Right lobe of liver (tissue), 6 donors: ENCODE data around the gene CASP10. TPM values are rescaled to one million over a fixed set of nuclear protein-coding genes. Genes with fewer than 3 reads are reported as not detected.
"Not testable (repeated sequence)": the region's sequence is repeated elsewhere in the genome, so short reads cannot be mapped to it uniquely, and the experiment has no call there.

Source experiments
- ATAC-seq, 4 donors: fragments of 200-7000 bp; cut with Tn5 transposase; one replicate each; pipeline ENCODE4 v1.9.1; 2020; ENCODE audit warnings: mild to moderate bottlenecking in 4 of 4, moderate library complexity in 4 of 4
- DNase-seq, 3 donors: peaks; one replicate each; pipeline ENCODE4 v3.0.0-alpha.2; 2020
- H3K27ac ChIP-seq, 3 donors: fragments of 200-600 bp; one replicate each; pipeline ENCODE4 v1.8.0; 2022
- H3K27me3 ChIP-seq, 2 donors: fragments of 200-600 bp; one replicate each; pipeline ENCODE4 v1.8.0; 2022
- H3K36me3 ChIP-seq, 4 donors: fragments of 200-600 bp; sonication (generic) in 1 of 4; one replicate each; pipeline versions ENCODE4 v1.5.1 to v1.8.0; 2017 to 2022; ENCODE audit warnings: control low read depth in 1 of 4
- H3K4me1 ChIP-seq, 4 donors: fragments of 200-600 bp; sonication (generic) in 1 of 4; one replicate each; pipeline versions ENCODE4 v1.5.1 to v1.8.0; 2017 to 2022; ENCODE audit warnings: control low read depth in 1 of 4
- H3K4me3 ChIP-seq, 3 donors: fragments of 200-600 bp; one replicate each; pipeline ENCODE4 v1.8.0; 2022
- H3K9me3 ChIP-seq, 4 donors: fragments of 200-600 bp; sonication (generic) in 1 of 4; one replicate each; pipeline versions ENCODE4 v1.5.1 to v1.8.0; 2017 to 2022; ENCODE audit warnings: control low read depth in 1 of 4
- POLR2A ChIP-seq: fragments of 450-650 bp; IDR thresholded peaks from one replicate; pipeline ENCODE4 v1.6.1; 2017; ENCODE audit warnings: antibody characterized with exemption, mild to moderate bottlenecking
- WGBS: methylation state at CpG from one replicate; pipeline ENCODE4 v1.1.6; 2018; ENCODE audit warnings: low coverage, low lambda C conversion rate; ENCODE audit not compliant: insufficient coverage; ENCODE audit errors: missing lambda C conversion rate; 5-methylcytosine and 5-hydroxymethylcytosine counted together
- intact Hi-C, 2 donors: fragments of 100-400 bp; cut with DNase I; formaldehyde crosslinking; loops; one replicate each; pipeline versions ENCODE4 v1.11.2 to v1.14.1; 2022
- total RNA-seq, 6 experiments: library from RNA; depleted of rRNA in 2 of 6; stranded (reverse); fragments of >200 nt in 2 of 6; fragmentation: NEBNext Ultra II Directional in 3 of 6; extraction: Animal tissue kit (Norgen Biotek cat#: 25700) in 3 of 6; gene quantifications; one replicate each; pipeline versions ENCODE4 v1.1.0 to v1.2.4, GENCODE V29; 2016 to 2023
- TF ChIP-seq, protein P1 (sequence below), 4 donors: fragments of 200-600 bp in 3 of 4; fragments of 450-650 bp in 1 of 4; IDR thresholded peaks; one replicate each; pipeline versions ENCODE4 v1.5.1 to v1.8.0; 2016 to 2022; ENCODE audit warnings: antibody characterized with exemption in 4 of 4, mild to moderate bottlenecking in 2 of 4
- donor health status: DM: no; HTN: yes; CAD: no.
- donor health status: DM: no; HTN: no; CAD: no.
- donor health status: DM: no; HTN: no; CAD: no.
- donor health status: DM: no; HTN: yes; CAD: no.
- donor health status: DM: no; HTN: yes; CAD: no.

The CASP10 gene
- total RNA-seq, 6 experiments from 2014 or later = 4.2 to 9.4 (median 8.4) TPM

DNA sequence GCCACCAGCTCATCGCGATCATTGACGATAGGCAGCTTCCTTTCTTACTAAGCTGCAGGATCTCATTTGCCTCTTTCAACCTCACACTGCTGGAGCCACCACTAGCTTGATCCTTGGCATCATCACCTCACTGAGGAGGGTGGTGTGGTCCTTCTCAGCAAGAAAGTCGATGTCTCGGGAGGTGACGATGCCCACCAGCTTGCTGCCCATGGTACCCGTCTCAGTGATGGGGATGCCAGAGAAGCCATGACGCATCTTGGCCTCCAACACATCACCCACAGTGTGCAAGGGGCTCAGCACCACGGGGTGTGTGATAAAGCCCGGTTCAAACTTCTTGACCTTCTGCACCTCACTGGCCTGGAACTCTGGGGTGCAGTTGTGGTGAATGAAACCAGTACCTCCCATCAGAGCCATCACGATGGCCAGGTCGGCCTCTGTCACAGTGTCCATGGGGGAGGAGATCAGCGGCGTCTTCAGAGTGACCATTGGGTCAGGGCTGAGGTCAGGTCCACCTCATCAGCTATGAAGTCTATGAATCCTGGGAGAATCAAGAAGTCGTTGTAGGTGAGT, 44.5 kb upstream of the CASP10 start:
- ATAC-seq (no peak), DNase-seq (no peak)
- intact Hi-C loops = no loop called here
- Histone ChIP-seq H3K4me1 (no peaks in the 10 kb centered on the region), H3K9me3 (no peaks in the 10 kb centered on the region), H3K36me3 (peaks cover 4 to 95% (median 53%) of the 10 kb centered on the region in 4 donors), H3K27ac (no peak overlapping the region), H3K4me3 (no peak overlapping the region), H3K27me3 (no peaks in the 10 kb centered on the region)
- no peak for TF ChIP-seq POLR2A
- TF ChIP-seq, protein P1, sequence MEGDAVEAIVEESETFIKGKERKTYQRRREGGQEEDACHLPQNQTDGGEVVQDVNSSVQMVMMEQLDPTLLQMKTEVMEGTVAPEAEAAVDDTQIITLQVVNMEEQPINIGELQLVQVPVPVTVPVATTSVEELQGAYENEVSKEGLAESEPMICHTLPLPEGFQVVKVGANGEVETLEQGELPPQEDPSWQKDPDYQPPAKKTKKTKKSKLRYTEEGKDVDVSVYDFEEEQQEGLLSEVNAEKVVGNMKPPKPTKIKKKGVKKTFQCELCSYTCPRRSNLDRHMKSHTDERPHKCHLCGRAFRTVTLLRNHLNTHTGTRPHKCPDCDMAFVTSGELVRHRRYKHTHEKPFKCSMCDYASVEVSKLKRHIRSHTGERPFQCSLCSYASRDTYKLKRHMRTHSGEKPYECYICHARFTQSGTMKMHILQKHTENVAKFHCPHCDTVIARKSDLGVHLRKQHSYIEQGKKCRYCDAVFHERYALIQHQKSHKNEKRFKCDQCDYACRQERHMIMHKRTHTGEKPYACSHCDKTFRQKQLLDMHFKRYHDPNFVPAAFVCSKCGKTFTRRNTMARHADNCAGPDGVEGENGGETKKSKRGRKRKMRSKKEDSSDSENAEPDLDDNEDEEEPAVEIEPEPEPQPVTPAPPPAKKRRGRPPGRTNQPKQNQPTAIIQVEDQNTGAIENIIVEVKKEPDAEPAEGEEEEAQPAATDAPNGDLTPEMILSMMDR (IDR thresholded peaks at IDR 0.05) = no peak
- WGBS = 90% methylated on average over 7 of the region's 15 CpGs

DNA sequence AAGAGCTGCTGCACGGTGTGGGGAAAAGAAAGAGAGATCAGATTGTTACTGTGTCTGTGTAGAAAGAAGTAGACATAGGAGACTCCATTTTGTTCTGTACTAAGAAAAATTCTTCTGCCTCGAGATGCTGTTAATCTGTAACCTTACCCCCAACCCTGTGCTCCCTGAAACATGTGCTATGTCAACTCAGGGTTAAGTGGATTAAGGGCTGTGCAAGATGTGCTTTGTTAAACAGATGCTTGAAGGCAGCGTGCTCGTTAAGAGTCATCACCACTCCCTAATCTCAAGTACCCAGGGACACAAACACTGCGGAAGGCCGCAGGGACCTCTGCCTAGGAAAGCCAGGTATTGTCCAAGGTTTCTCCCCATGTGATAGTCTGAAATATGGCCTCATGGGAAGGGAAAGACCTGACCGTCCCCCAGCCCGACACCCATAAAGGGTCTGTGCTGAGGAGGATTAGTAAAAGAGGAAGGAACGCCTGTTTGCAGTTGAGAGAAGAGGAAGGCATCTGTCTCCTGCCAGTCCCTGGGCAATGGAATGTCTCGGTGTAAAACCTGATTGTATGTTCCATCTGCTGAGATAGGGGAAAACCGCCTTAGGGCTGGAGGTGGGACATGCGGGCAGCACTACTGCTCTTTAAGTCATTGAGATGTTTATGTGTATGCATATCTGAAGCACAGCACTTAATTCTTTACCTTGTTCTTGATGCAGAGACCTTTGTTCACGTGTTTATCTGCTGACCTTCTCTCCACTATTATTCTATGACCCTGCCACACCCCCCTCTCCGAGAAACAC, 43.8 kb upstream of the CASP10 start:
- 63% methylated on average over 7 of the region's 14 CpGs for WGBS
- ATAC-seq = not testable (repeated sequence)

DNA sequence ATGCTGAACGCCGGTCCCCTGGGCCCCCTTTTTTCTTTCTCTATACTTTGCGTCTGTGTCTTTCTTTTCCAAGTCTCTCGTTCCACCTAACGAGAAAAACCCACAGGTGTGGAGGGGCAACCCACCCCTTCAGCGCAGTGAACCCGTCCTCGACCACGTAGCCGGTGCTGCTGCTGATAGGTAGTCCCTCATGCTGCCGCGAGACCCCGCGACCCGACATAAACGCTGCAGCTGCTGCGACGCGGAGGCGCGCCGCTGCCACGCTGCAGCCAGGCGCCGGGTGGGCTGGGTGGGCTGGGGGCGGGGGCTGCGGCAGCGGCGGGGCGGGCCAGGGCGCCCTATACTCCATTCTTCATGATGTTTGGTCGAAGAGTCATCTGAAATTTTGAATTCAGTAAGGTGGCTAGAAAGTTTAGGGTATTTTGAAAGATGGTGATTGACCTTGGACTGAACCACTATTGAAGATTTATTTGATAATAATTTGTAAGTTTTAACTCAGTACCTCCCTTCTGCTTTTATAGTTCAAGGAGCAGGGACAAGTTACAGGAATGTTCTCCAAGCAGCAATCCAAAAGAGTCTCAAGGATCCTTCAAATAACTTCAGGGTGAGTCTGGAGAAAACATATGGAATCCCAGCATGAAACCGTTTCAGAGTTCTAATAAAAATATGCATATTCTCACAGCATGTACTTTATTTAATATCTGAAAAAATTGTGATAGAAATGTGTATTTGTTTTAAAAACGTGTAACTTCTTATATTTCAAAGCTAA, 42.9 kb upstream of the CASP10 start:
- Histone ChIP-seq H3K4me3 (no peak overlapping the region), H3K27ac (no peak overlapping the region), H3K36me3 (peaks cover 4 to 84% (median 47%) of the 10 kb centered on the region in 4 donors), H3K27me3 (no peaks in the 10 kb centered on the region), H3K4me1 (peaks cover 0 to 13% (median 6%) of the 10 kb centered on the region in 4 donors), H3K9me3 (no peaks in the 10 kb centered on the region)
- TF ChIP-seq, protein P1 (IDR thresholded peaks at IDR 0.05) = no peak
- no peak for TF ChIP-seq POLR2A
- DNase-seq (no peak), ATAC-seq (no peak)
- WGBS = 82% methylated on average over 26 of the region's 34 CpGs
- intact Hi-C loops = no loop called here

More for the DNA sequence above, 43.8 kb upstream of the CASP10 start:
- intact Hi-C loops, H3K4me1 ChIP-seq, DNase-seq, H3K27ac ChIP-seq, H3K9me3 ChIP-seq, H3K27me3 ChIP-seq, H3K4me3 ChIP-seq: not testable (repeated sequence)
- H3K36me3 ChIP-seq = peaks cover 4 to 92% (median 50%) of the 10 kb centered on the region in 4 donors

DNA sequence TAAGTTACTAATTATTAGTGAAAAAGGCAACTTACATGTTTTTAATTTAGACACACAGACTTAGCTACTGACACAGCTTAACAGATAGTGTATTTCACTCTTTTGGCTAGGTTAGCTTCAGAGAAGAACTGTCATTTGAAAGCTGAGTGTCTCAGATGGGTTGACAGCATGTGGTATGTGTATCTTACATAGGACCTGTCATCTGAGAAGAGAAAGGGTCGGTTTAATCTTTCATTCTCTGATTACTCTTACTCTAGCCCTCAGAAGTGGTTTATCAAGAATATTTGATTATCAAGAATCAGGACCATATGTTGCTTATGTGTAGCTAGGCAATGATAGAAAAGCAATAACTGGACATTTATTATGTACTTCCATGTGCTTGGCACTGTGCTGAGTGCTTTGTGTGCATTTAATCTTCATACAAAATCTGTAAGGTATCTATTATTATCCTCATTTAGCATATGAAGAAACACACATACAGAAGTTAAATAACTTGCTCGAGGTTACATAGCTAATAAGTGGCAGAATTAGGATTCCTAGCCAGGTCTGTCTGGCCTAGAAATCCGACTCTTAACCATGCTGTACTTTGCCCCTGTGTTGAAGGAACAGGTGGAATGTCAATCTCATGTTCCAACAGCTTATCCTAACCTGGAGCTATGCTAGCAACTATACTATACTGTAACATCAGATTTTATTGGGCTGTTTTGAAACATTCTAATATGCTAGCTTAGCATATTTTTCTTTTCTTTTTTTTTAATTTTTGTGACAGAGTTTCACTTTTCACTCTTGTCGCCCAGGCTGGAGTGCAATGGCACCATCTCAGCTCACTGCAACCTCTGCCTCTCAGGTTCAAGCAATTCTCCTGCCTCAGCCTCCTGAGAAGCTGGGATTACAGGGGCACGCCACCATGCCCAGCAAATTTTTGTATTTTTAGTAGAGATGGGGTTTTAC, 38.6 kb upstream of the CASP10 start:
- intact Hi-C loops = no loop called here
- H3K36me3 ChIP-seq = peaks cover 0 to 47% (median 30%) of the 10 kb centered on the region in 4 donors
- DNase-seq = no peak

More for the DNA sequence above, 38.6 kb upstream of the CASP10 start:
- Histone ChIP-seq H3K27me3 (no peaks in the 10 kb centered on the region), H3K9me3 (no peaks in the 10 kb centered on the region), H3K27ac (no peak overlapping the region), H3K4me3 (no peak overlapping the region), H3K4me1 (peaks cover 0 to 30% (median 14%) of the 10 kb centered on the region in 4 donors)
- 47% methylated on average over 5 of the region's 5 CpGs for WGBS
- ATAC-seq = peak; percentile 59 to 90 (median 82)
- TF ChIP-seq, protein P1 (IDR thresholded peaks at IDR 0.05) = no peak
- no peak for TF ChIP-seq POLR2A
